Measurements from ENCODE around the gene SEMA3D. TPM values are rescaled to one million over a fixed set of nuclear protein-coding genes. Genes with fewer than 3 reads are reported as not detected.
"Not testable (repeated sequence)": the region's sequence is repeated elsewhere in the genome, so short reads cannot be mapped to it uniquely, and the experiment has no call there.

SEMA3D gene
- total RNA-seq, 3 donors from 2014 or later, result 3.5 to 7.5 (median 7.0) TPM

DNA sequence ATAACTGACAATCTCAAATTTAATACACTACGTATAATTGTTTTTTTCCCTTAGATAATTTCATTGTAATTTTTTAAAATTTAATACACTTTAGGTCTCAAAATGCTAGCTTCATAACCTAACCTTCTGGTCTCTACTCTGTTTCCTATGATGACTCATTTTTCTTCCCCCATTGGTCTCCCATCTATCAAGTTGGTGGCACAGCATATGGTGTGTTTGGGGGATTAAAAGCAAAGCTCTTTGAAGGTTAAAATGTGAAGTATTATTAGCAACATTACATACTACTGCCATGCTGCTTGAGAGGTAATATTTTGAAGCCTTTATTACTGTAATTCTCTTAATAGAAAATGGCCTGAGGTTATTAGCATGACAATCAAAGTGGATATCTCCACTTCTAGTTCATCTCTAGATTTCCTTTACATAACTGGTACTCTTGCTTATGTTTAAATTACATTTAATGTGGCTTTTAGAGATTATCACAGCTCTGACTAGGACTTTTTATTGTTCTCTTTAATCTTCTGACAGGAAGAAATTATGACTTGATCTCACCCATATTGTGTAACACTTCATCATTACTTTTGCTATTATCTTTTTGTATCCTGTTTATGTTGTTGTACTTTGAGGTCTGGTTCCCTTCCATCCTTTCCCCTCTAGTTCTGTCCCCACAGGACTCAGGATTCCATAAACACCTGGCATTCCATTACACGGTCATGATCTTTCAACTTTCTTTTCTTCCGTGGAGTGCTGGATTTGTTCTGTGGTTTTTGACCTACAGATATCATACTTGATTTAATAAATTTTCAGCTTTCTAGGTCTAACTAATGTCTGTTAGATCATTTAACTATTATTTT is 185.1 kb downstream of the SEMA3D start:
- Histone ChIP-seq H3K4me3 (no peak overlapping the region), H3K9me3 (no peaks in the 10 kb centered on the region), H3K27ac (no peak overlapping the region), H3K36me3 (no peaks in the 10 kb centered on the region), H3K4me1 (no peaks in the 10 kb centered on the region), H3K27me3 (no peaks in the 10 kb centered on the region)
- DNase-seq (ENCODE audit: low spot score in 2 of 2), result no peak
- TF ChIP-seq, protein P1, sequence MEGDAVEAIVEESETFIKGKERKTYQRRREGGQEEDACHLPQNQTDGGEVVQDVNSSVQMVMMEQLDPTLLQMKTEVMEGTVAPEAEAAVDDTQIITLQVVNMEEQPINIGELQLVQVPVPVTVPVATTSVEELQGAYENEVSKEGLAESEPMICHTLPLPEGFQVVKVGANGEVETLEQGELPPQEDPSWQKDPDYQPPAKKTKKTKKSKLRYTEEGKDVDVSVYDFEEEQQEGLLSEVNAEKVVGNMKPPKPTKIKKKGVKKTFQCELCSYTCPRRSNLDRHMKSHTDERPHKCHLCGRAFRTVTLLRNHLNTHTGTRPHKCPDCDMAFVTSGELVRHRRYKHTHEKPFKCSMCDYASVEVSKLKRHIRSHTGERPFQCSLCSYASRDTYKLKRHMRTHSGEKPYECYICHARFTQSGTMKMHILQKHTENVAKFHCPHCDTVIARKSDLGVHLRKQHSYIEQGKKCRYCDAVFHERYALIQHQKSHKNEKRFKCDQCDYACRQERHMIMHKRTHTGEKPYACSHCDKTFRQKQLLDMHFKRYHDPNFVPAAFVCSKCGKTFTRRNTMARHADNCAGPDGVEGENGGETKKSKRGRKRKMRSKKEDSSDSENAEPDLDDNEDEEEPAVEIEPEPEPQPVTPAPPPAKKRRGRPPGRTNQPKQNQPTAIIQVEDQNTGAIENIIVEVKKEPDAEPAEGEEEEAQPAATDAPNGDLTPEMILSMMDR (IDR thresholded peaks at IDR 0.05), result no peak
- TF ChIP-seq POLR2AphosphoS5 (IDR thresholded peaks at IDR 0.05), result no peak
- intact Hi-C loops (cut with DNase I; ENCODE audit: low total_unique reads), result no loop called here

DNA sequence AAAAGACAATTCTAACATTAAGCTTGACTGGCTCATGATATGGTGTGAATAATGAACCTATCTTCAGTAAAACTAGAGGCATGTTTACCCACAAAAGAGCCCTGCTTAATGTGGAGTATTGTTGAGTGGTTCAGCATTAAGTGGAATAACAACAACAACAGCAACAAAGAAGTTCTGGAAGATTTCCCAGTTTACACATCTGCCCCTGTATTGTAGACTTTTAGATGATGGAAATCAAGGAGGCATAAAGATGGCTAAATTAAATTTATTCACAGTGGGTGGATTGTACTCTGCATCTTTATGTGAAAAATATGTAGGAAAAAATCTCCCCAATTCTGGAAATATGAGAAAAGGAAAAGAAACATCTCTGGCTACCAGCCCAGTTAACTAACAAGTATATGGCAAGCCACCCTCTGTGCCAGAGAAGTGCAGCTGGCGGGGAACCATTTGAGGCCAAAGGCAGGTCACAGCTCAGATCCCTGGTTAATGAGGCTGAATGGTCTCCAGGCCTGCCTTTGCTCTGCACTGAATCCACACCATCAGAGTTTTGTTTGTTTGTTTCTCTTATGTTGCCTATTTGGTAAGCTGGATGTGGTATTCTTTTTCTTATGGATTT is 186.0 kb downstream of the SEMA3D start:
- intact Hi-C loops (cut with DNase I; ENCODE audit: low total_unique reads), result no loop called here
- Histone ChIP-seq H3K36me3 (no peaks in the 10 kb centered on the region), H3K27me3 (no peaks in the 10 kb centered on the region), H3K4me3 (no peak overlapping the region), H3K27ac (no peak overlapping the region), H3K4me1 (no peaks in the 10 kb centered on the region), H3K9me3 (no peaks in the 10 kb centered on the region)
- TF ChIP-seq POLR2A (IDR thresholded peaks at IDR 0.05) (no peak), POLR2AphosphoS5 (IDR thresholded peaks at IDR 0.05) (no peak)
- TF ChIP-seq, protein P1 (IDR thresholded peaks at IDR 0.05), result no peak
- DNase-seq (ENCODE audit: low spot score in 2 of 2), result no peak

DNA sequence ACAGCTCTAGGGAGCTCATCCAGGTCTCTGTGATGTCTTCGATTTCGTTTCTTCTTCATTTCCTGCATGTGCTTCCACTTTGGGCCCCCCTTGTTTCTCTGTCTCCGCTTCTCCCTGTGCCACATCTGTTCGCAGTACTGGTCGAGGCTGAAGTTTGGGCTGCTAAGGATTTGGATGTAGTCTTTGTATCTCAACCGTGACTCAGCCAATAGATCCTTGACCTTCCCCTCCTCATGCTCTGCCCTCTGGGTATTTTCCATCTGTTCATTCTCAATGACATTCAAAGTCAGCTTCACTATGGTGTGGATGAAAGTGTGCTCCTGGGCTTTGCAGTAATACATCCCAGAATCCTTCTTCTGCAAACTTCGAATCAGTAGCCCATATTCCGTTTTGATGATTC is 187.4 kb downstream of the SEMA3D start:
- no peak overlapping the region for H3K27ac ChIP-seq
- intact Hi-C loops (cut with DNase I; ENCODE audit: low total_unique reads), result no loop called here
- no peaks in the 10 kb centered on the region for H3K9me3 ChIP-seq
- no peak for TF ChIP-seq POLR2AphosphoS5 (IDR thresholded peaks at IDR 0.05)
- TF ChIP-seq, protein P1 (IDR thresholded peaks at IDR 0.05), result no peak
- no peak for TF ChIP-seq POLR2A (IDR thresholded peaks at IDR 0.05)
- no peaks in the 10 kb centered on the region for H3K27me3 ChIP-seq
- no peaks in the 10 kb centered on the region for H3K4me1 ChIP-seq
- H3K4me3 ChIP-seq, result no peak overlapping the region
- DNase-seq (ENCODE audit: low spot score in 2 of 2), result no peak
- no peaks in the 10 kb centered on the region for H3K36me3 ChIP-seq

DNA sequence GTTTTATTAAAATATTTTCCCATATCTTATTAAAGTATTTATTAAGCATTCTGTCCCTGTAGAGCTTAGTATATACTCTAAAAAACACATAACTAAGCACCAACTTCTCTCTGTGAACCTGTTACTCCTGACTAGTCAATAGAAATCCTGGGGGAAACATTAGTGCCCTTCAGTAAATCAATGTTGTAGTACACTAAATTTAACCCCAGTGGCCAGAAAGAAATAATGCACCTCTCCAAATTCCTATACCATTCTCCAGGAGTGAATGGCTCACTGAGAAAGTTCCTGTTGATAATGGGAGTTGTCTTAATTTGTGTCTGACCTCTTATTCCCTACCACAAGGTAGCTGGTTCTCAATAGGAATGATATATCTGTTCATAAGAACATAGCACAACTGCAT is 188.2 kb downstream of the SEMA3D start:
- H3K27ac ChIP-seq, result no peak overlapping the region
- H3K9me3 ChIP-seq, result no peaks in the 10 kb centered on the region
- intact Hi-C loops (cut with DNase I; ENCODE audit: low total_unique reads), result no loop called here
- H3K27me3 ChIP-seq, result no peaks in the 10 kb centered on the region
- no peaks in the 10 kb centered on the region for H3K4me1 ChIP-seq
- DNase-seq (ENCODE audit: low spot score in 2 of 2), result no peak
- TF ChIP-seq, protein P1 (IDR thresholded peaks at IDR 0.05), result peak in 1 of 3 donors; percentile 9
- no peak for TF ChIP-seq POLR2AphosphoS5 (IDR thresholded peaks at IDR 0.05)
- TF ChIP-seq POLR2A (IDR thresholded peaks at IDR 0.05), result no peak
- H3K36me3 ChIP-seq, result no peaks in the 10 kb centered on the region
- no peak overlapping the region for H3K4me3 ChIP-seq

DNA sequence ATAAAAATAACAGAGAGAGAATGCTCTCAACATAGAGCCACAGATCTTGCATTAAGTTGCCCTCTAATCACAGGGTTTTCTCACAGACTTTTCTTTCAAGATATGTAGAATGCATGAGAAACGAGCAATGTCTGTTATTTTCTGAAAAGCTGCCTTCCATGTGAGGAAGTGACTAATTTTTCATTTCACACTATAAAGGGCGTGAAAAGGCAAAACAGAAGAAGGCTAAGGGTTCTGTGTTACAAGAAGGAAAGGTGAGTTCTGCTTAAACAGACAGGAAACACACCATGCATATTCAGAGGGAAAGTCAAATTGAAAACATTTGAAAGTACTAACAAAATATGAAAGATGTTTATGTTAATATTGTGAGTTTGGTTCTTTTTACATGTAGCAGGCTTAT is 189.2 kb downstream of the SEMA3D start:
- Histone ChIP-seq H3K4me3 (no peak overlapping the region), H3K27me3 (no peaks in the 10 kb centered on the region), H3K27ac (no peak overlapping the region), H3K4me1 (no peaks in the 10 kb centered on the region), H3K36me3 (no peaks in the 10 kb centered on the region), H3K9me3 (no peaks in the 10 kb centered on the region)
- no peak for DNase-seq (ENCODE audit: low spot score in 2 of 2)
- TF ChIP-seq, protein P1 (IDR thresholded peaks at IDR 0.05), result no peak
- TF ChIP-seq POLR2AphosphoS5 (IDR thresholded peaks at IDR 0.05) (no peak), POLR2A (IDR thresholded peaks at IDR 0.05) (no peak)
- intact Hi-C loops (cut with DNase I; ENCODE audit: low total_unique reads), result no loop called here

DNA sequence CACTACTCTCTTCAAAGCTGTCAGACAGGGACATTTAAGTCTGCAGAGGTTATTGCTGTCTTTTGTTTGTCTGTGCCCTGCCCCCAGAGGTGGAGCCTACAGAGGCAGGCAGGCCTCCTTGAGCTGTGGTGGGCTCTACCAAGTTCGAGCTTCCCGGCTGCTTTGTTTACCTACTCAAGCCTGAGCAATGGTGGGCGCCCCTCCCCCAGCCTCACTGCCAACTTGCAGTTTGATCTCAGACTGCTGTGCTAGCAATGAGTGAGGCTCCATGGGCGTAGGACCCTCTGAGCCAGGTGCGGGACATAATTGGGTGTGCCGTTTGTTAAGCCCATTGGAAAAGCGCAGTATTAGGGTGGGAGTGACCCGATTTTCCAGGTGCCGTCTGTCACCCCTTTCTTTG is 193.9 kb downstream of the SEMA3D start:
- H3K27me3 ChIP-seq; H3K4me1 ChIP-seq; intact Hi-C loops (cut with DNase I; ENCODE audit: low total_unique reads): not testable (repeated sequence)

More for the DNA sequence above, 193.9 kb downstream of the SEMA3D start:
- H3K9me3 ChIP-seq; H3K27ac ChIP-seq; DNase-seq (ENCODE audit: low spot score in 2 of 2); H3K36me3 ChIP-seq; H3K4me3 ChIP-seq: not testable (repeated sequence)

Data from breast epithelium (tissue), 4 donors.